Suprapubic skin (tissue), 4 donors: ENCODE results near the gene TBC1D16. TPM values are rescaled to one million over a fixed set of nuclear protein-coding genes. Genes with fewer than 3 reads are reported as not detected.

Experiments used
- DNase-seq, 2 donors: peaks; one replicate each; pipeline ENCODE4 v3.0.0-alpha.2; 2019; ENCODE audit warnings: low spot score in 2 of 2
- H3K27ac ChIP-seq: fragments of 200-600 bp; sonication (generic); one replicate; pipeline ENCODE4 v1.5.1; 2019
- H3K27me3 ChIP-seq: fragments of 200-600 bp; sonication (generic); one replicate; pipeline ENCODE4 v1.5.1; 2019
- H3K36me3 ChIP-seq: fragments of 200-600 bp; sonication (generic); one replicate; pipeline ENCODE4 v1.5.1; 2019
- H3K4me1 ChIP-seq: fragments of 200-600 bp; sonication (generic); one replicate; pipeline ENCODE4 v1.5.1; 2019
- H3K4me3 ChIP-seq: fragments of 200-600 bp; sonication (generic); one replicate; pipeline ENCODE4 v1.5.1; 2019; ENCODE audit warnings: mild to moderate bottlenecking
- H3K9me3 ChIP-seq: fragments of 200-600 bp; sonication (generic); one replicate; pipeline ENCODE4 v1.5.1; 2019
- EP300 ChIP-seq: sonication (generic); formaldehyde crosslinking; IDR thresholded peaks from one replicate; pipeline ENCODE4 v1.6.1; 2017; ENCODE audit warnings: antibody characterized with exemption
- POLR2A ChIP-seq, 2 donors: fragments of 450-650 bp; IDR thresholded peaks; one replicate each; pipeline ENCODE4 v1.6.1; 2017; ENCODE audit warnings: antibody characterized with exemption in 2 of 2, mild to moderate bottlenecking in 2 of 2, moderate library complexity in 2 of 2
- POLR2AphosphoS5 ChIP-seq, 3 donors: sonication (generic); formaldehyde crosslinking; IDR thresholded peaks; one replicate each; pipeline ENCODE4 v1.6.1; 2017; ENCODE audit warnings: antibody characterized with exemption in 3 of 3
- WGBS: methylation state at CpG from one replicate; pipeline ENCODE4 v1.1.5; 2018; 5-methylcytosine and 5-hydroxymethylcytosine counted together
- total RNA-seq, 4 donors: library from RNA; depleted of rRNA; stranded (reverse); fragments of >200 nt; gene quantifications; one replicate each; pipeline ENCODE4 v1.1.0, GENCODE V29; 2016
- TF ChIP-seq, protein P1 (sequence below), 2 donors: fragments of 200-600 bp in 1 of 2; fragments of 450-650 bp in 1 of 2; sonication (generic) in 1 of 2; IDR thresholded peaks; one replicate each; pipeline ENCODE4 v1.5.1; 2016 to 2019; ENCODE audit warnings: antibody characterized with exemption in 2 of 2, mild to moderate bottlenecking in 1 of 2, moderate library complexity in 1 of 2

TBC1D16 gene
- total RNA-seq, 4 donors from 2014 or later = 18.6 to 33.6 (median 22.7) TPM

DNA sequence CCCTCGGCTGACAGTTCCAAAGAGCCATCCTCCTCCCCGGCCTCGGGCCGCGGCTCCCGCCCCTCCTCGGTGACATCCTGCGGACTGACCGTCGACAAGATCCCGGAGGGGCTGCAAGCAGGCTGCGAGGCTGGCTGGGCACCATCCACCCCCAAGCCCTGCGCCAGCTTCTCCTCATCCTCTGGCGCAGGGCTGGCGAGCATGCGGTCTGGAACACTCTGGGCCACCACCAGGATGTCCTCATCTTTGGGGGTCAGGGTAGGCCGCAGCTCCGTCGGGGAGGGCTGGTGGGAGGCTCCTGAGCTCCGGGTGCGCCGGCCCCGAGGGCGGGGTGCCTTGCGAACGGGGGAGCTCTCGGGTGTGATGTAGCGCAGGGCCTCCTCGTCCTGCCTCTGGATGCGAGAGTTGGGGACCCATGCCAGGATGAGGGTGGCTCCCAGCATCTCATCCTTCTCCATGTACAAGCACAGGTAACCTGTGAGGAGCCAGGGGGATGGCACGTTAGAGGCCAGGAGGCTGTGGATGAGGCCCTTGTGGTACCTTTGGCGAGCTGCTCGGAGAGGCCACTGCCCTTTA, 25.3 kb downstream of the TBC1D16 start:
- Histone ChIP-seq H3K27me3 (no peaks in the 10 kb centered on the region), H3K9me3 (no peaks in the 10 kb centered on the region), H3K4me1 (peaks cover 18% of the 10 kb centered on the region), H3K4me3 (no peak overlapping the region), H3K36me3 (peaks cover 42% of the 10 kb centered on the region), H3K27ac (no peak overlapping the region)
- 93% methylated on average over 24 of the region's 33 CpGs for WGBS
- DNase-seq = peak in 1 of 2 donors; percentile 58
- TF ChIP-seq EP300 (no peak), POLR2AphosphoS5 (IDR thresholded peaks at IDR 0.05) (no peak), POLR2A (IDR thresholded peaks at IDR 0.05) (no peak)
- TF ChIP-seq, protein P1, sequence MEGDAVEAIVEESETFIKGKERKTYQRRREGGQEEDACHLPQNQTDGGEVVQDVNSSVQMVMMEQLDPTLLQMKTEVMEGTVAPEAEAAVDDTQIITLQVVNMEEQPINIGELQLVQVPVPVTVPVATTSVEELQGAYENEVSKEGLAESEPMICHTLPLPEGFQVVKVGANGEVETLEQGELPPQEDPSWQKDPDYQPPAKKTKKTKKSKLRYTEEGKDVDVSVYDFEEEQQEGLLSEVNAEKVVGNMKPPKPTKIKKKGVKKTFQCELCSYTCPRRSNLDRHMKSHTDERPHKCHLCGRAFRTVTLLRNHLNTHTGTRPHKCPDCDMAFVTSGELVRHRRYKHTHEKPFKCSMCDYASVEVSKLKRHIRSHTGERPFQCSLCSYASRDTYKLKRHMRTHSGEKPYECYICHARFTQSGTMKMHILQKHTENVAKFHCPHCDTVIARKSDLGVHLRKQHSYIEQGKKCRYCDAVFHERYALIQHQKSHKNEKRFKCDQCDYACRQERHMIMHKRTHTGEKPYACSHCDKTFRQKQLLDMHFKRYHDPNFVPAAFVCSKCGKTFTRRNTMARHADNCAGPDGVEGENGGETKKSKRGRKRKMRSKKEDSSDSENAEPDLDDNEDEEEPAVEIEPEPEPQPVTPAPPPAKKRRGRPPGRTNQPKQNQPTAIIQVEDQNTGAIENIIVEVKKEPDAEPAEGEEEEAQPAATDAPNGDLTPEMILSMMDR (IDR thresholded peaks at IDR 0.05) = no peak

DNA sequence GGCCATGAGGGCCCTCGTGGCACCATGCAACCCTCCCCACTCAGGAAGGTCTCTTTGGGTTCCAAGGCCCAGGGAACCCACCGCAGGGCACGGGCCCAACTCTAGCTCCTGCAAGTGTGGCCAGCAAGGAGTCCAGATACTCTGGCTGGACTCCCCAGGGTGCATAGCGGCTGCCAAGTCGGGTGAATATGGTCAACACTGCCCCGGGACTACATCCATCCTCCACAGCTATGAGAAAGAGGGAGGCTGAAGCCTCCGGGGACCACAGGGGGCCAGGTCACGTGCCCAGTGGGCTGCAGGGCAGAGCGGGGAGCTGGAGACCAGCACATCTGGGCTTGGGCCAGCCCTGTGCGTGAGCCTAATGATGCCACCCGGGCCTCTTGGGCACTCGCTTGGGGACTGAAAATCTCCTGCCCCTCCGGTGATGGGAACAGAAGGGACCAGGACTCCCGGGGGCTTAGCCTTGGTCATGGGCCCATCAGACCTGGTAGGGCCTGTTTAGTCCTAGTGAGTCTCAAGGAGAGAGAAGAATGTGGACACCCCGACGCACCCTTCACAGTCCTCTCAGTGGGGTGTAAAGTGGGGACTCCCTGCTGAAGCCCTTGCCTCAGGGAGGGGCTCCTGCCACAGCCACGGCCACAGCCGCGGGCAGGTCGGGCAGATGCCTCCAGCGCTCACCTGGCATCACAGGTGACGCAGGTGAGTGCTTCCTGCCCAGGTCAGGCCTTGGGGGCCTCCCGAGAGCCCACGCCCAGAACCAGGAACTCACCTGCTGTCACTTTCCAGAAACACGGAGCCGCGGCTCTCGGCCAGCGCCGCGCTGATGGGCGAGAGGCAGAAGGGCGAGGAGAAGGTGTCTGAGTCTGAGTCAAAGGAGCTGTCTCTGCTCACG, 26.0 kb downstream of the TBC1D16 start:
- H3K9me3 ChIP-seq = no peaks in the 10 kb centered on the region
- no peak overlapping the region for H3K27ac ChIP-seq
- WGBS = 94% methylated on average over 6 of the region's 34 CpGs
- DNase-seq = peak in 1 of 2 donors; percentile 62
- H3K27me3 ChIP-seq = no peaks in the 10 kb centered on the region
- no peak for TF ChIP-seq EP300
- TF ChIP-seq, protein P1 (IDR thresholded peaks at IDR 0.05) = no peak
- TF ChIP-seq POLR2A (IDR thresholded peaks at IDR 0.05) = no peak
- TF ChIP-seq POLR2AphosphoS5 (IDR thresholded peaks at IDR 0.05) = no peak
- H3K36me3 ChIP-seq = peaks cover 45% of the 10 kb centered on the region
- no peak overlapping the region for H3K4me3 ChIP-seq
- peaks cover 18% of the 10 kb centered on the region for H3K4me1 ChIP-seq

DNA sequence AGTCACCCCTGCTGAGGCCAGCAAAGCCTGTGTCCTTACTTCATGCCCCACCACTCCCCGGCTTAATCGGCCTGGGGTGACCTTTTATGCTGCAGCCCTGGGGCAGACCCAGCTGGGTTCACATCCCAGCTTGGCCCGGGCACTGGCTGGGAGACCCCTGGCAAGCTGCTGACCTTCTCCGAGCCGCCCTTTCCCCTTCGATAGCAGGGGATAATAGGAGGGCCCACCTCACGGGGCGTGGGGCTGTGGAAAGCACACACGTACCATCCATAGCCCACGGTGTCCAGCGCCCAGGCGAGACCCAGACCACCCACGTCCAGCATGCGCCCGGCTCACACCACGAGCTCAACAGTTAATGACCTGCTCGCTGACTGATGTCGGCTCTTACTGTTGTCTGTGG, 26.8 kb downstream of the TBC1D16 start:
- no peak overlapping the region for H3K27ac ChIP-seq
- peak in 1 of 2 donors; percentile 65 for DNase-seq
- peaks cover 46% of the 10 kb centered on the region for H3K36me3 ChIP-seq
- no peak for TF ChIP-seq POLR2AphosphoS5 (IDR thresholded peaks at IDR 0.05)
- no peak for TF ChIP-seq POLR2A (IDR thresholded peaks at IDR 0.05)
- no peak for TF ChIP-seq EP300
- TF ChIP-seq, protein P1 (IDR thresholded peaks at IDR 0.05) = no peak
- H3K9me3 ChIP-seq = no peaks in the 10 kb centered on the region
- H3K4me3 ChIP-seq = no peak overlapping the region
- H3K27me3 ChIP-seq = no peaks in the 10 kb centered on the region
- peaks cover 18% of the 10 kb centered on the region for H3K4me1 ChIP-seq
- WGBS = 98% methylated on average over 10 of the region's 18 CpGs

DNA sequence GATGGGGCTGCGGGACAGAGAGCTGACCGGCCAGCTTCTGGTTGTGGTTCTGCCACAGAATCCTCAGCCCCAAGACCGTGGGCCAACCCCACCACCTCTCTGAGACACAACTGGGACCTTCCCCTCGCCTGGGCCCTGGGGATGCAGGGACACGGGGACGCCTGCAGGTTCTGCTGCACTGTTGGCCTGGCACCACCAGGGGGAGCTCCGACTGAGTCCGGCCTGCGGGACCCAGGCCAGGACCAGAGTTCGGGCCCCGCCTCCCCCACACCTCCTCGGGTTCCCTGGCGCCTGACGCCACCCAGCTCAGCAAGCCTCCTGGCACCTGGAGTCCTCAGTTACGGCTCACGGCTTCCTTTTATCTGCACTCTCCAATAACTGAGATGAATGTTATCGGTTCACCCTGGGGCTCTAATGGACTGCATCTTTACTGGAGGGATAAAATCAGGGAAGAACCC, 27.3 kb downstream of the TBC1D16 start:
- TF ChIP-seq, protein P1 (IDR thresholded peaks at IDR 0.05) = peak; percentile 88 to 99
- no peak for TF ChIP-seq POLR2AphosphoS5 (IDR thresholded peaks at IDR 0.05)
- WGBS = 25% methylated on average over 6 of the region's 17 CpGs
- Histone ChIP-seq H3K4me3 (no peak overlapping the region), H3K4me1 (peaks cover 18% of the 10 kb centered on the region), H3K27me3 (no peaks in the 10 kb centered on the region), H3K27ac (no peak overlapping the region), H3K36me3 (peaks cover 45% of the 10 kb centered on the region), H3K9me3 (no peaks in the 10 kb centered on the region)
- DNase-seq = peak; percentile 87 to 92

DNA sequence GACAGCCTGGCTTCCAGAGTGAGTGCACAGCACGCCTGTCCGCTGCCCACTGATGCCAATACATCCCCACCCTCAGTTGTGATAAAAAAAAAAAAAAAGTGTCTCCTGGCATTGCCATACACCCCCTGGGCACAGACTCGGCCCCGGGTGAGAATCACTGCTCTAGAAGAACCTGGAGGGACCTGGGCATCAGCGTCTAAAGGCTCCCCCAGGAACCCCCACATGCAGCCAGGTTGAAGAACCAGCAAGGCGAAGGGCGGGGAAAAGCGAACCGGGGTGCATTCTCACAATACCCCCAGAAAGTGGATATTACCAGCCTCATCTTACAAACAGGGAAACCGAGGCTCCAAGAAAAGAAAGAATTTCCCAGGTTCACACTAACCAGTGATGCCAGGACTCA, 27.7 kb downstream of the TBC1D16 start:
- peak in 1 of 2 donors; percentile 60 for DNase-seq
- H3K27ac ChIP-seq = no peak overlapping the region
- peaks cover 18% of the 10 kb centered on the region for H3K4me1 ChIP-seq
- H3K36me3 ChIP-seq = peaks cover 40% of the 10 kb centered on the region
- H3K9me3 ChIP-seq = no peaks in the 10 kb centered on the region
- 78% methylated on average over 10 of the region's 10 CpGs for WGBS
- TF ChIP-seq, protein P1 (IDR thresholded peaks at IDR 0.05) = no peak
- TF ChIP-seq POLR2AphosphoS5 (IDR thresholded peaks at IDR 0.05) (no peak), POLR2A (IDR thresholded peaks at IDR 0.05) (no peak), EP300 (no peak)
- no peak overlapping the region for H3K4me3 ChIP-seq
- H3K27me3 ChIP-seq = no peaks in the 10 kb centered on the region
